Upper lobe of left lung (tissue), 6 donors: Measurements from ENCODE around the gene ANKRD44. TPM values are rescaled to one million over a fixed set of nuclear protein-coding genes. Genes with fewer than 3 reads are reported as not detected.
"Not testable (repeated sequence)": the region's sequence is repeated elsewhere in the genome, so short reads cannot be mapped to it uniquely, and the experiment has no call there.

ENCODE experiments used
- ATAC-seq, 2 donors: fragments of 200-7000 bp; cut with Tn5 transposase; one replicate each; pipeline ENCODE4 v1.9.1; 2022; ENCODE audit warnings: mild to moderate bottlenecking in 2 of 2, moderate library complexity in 2 of 2; ENCODE audit not compliant: low FRiP score in 2 of 2
- DNase-seq, 2 donors: peaks; one replicate each; pipeline ENCODE4 v3.0.0-alpha.2; 2019 to 2020
- H3K27ac ChIP-seq, 4 donors: fragments of 200-600 bp; sonication (generic); one replicate each; pipeline ENCODE4 v1.5.1; 2016 to 2019
- H3K27me3 ChIP-seq, 4 donors: fragments of 200-600 bp; sonication (generic); one replicate each; pipeline ENCODE4 v1.5.1; 2017 to 2019
- H3K36me3 ChIP-seq, 4 donors: fragments of 200-600 bp; sonication (generic); one replicate each; pipeline ENCODE4 v1.5.1; 2016 to 2019
- H3K4me1 ChIP-seq, 4 donors: fragments of 200-600 bp; sonication (generic); one replicate each; pipeline ENCODE4 v1.5.1; 2018 to 2019
- H3K4me3 ChIP-seq, 4 donors: fragments of 200-600 bp; sonication (generic); one replicate each; pipeline ENCODE4 v1.5.1; 2017 to 2019; ENCODE audit warnings: mild to moderate bottlenecking in 2 of 4, moderate library complexity in 1 of 4
- H3K9me3 ChIP-seq, 4 donors: fragments of 200-600 bp; sonication (generic); one replicate each; pipeline ENCODE4 v1.5.1; 2018 to 2019
- CTCF ChIP-seq, 6 experiments: fragments of 450-650 bp in 4 of 6; fragments of 200-600 bp in 2 of 6; sonication (generic) in 2 of 6; IDR thresholded peaks; one replicate each; pipeline ENCODE4 v1.5.1; 2016 to 2019; ENCODE audit warnings: antibody characterized with exemption in 6 of 6
- EP300 ChIP-seq, 4 donors: sonication (generic); formaldehyde crosslinking; IDR thresholded peaks; one replicate each; pipeline ENCODE4 v1.5.1; 2017; ENCODE audit warnings: antibody characterized with exemption in 4 of 4, control low read depth in 2 of 4
- POLR2A ChIP-seq, 4 donors: fragments of 450-650 bp; IDR thresholded peaks; one replicate each; pipeline ENCODE4 v1.5.1; 2016 to 2017; ENCODE audit warnings: antibody characterized with exemption in 4 of 4, mild to moderate bottlenecking in 2 of 4
- POLR2AphosphoS5 ChIP-seq, 2 donors: sonication (generic); formaldehyde crosslinking; IDR thresholded peaks; one replicate each; pipeline ENCODE4 v1.5.1; 2017; ENCODE audit warnings: antibody characterized with exemption in 2 of 2
- WGBS, 2 donors: methylation state at CpG; one replicate each; pipeline ENCODE4 v1.1.5; 2017 to 2018; 5-methylcytosine and 5-hydroxymethylcytosine counted together
- total RNA-seq, 6 donors: library from RNA; depleted of rRNA in 4 of 6; stranded (reverse); fragments of >200 nt in 4 of 6; gene quantifications; one replicate each; pipeline versions ENCODE4 v1.1.0 to v1.2.1, GENCODE V29; 2016 to 2021
- donor health status: DM: no; HTN: no; CAD: no; lungs with moderate emphysema.
- donor health status: DM: no; HTN: yes; CAD: no; lungs with severe emphysema.

The ANKRD44 gene
- total RNA-seq, 6 donors from 2014 or later: 41.0 to 91.1 (median 61.7) TPM

DNA sequence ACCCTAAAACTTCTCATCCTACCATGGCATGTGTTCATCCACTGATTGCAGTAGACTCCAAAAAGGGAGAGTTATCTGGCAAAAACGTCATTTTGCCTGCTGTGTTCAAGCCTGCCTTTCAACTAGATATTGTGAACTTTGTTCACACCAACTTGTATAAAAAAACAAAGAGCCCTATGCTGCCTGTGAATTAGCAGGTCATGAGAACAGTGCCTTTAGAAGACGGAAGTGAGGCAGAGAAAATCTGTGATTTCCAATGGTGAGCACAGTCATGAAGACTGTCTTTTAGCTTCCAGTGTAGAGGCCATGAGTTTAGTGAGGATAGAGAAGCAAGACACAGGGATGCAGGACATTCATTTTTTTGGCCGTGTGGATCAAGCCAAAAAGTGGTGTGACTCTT lies 280.5 kb downstream of the ANKRD44 start:
- Histone ChIP-seq H3K9me3 (no peaks in the 10 kb centered on the region), H3K4me1 (peaks cover 5 to 21% (median 9%) of the 10 kb centered on the region in 4 donors), H3K4me3 (no peak overlapping the region), H3K36me3 (peaks cover 0 to 8% (median 2%) of the 10 kb centered on the region in 4 donors), H3K27ac (no peak overlapping the region), H3K27me3 (no peaks in the 10 kb centered on the region)
- WGBS, 2 donors: 92 to 100% methylated on average over 3 of the region's 3 CpGs
- ATAC-seq: no peak
- TF ChIP-seq POLR2A (IDR thresholded peaks at IDR 0.05) (no peak), CTCF (IDR thresholded peaks at IDR 0.05) (no peak), EP300 (IDR thresholded peaks at IDR 0.05) (no peak), POLR2AphosphoS5 (IDR thresholded peaks at IDR 0.05) (no peak)
- DNase-seq: no peak

DNA sequence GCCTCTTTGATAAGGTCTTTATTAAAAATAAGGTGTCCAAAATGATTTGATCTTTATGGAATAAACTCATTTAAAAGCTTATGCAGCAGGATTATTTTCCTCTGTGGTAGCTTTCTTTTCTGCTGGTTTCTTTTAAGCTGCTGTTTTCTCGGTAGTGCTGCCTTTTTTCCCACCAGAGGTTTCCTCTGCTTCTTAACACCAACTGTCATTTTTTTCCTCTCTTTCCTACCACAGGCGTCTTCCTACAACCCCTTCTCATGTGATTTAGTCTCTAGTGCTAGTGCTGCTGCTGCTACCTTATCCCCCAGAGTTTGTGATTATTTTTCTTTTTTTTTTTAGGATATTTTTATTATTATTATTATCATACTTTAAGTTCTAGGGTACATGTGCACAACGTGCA lies 281.9 kb downstream of the ANKRD44 start:
- ATAC-seq (no peak), DNase-seq (no peak)
- Histone ChIP-seq H3K27me3 (no peaks in the 10 kb centered on the region), H3K36me3 (peaks cover 0 to 18% (median 12%) of the 10 kb centered on the region in 4 donors), H3K27ac (no peak overlapping the region), H3K9me3 (no peaks in the 10 kb centered on the region), H3K4me3 (no peak overlapping the region), H3K4me1 (peaks cover 5 to 16% (median 9%) of the 10 kb centered on the region in 4 donors)
- TF ChIP-seq EP300 (IDR thresholded peaks at IDR 0.05) (no peak), POLR2AphosphoS5 (IDR thresholded peaks at IDR 0.05) (no peak), CTCF (IDR thresholded peaks at IDR 0.05) (no peak), POLR2A (IDR thresholded peaks at IDR 0.05) (no peak)
- 86 to 93% methylated on average over 3 of the region's 3 CpGs for WGBS, 2 donors

DNA sequence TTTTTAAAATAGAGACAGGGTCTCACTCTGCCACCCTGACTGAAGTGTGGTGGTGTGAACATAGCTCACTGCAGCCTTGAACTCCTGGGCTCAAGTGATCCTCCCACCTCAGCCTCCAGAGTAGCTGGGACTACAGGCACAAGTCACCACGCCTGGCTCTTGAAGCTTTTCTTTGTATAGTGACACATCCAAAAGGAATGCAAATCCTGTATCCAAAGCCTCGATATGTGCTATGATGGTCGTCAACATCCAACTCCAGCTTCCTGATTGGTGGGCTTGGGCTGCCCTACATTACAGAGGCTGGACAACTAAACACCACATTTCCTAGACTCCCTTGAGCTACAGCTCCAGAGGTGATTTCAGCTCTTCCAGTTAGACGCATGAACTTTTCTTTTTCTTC lies 282.4 kb downstream of the ANKRD44 start:
- Histone ChIP-seq H3K9me3 (no peaks in the 10 kb centered on the region), H3K27ac (no peak overlapping the region), H3K27me3 (no peaks in the 10 kb centered on the region), H3K4me3 (no peak overlapping the region), H3K4me1 (peaks cover 5 to 14% (median 9%) of the 10 kb centered on the region in 4 donors), H3K36me3 (peaks cover 0 to 18% (median 15%) of the 10 kb centered on the region in 4 donors)
- ATAC-seq (no peak), DNase-seq (no peak)
- no peak for TF ChIP-seq CTCF (IDR thresholded peaks at IDR 0.05)
- no peak for TF ChIP-seq POLR2A (IDR thresholded peaks at IDR 0.05)
- no peak for TF ChIP-seq EP300 (IDR thresholded peaks at IDR 0.05)
- no peak for TF ChIP-seq POLR2AphosphoS5 (IDR thresholded peaks at IDR 0.05)
- 68 to 70% methylated on average over 4 of the region's 4 CpGs for WGBS, 2 donors

DNA sequence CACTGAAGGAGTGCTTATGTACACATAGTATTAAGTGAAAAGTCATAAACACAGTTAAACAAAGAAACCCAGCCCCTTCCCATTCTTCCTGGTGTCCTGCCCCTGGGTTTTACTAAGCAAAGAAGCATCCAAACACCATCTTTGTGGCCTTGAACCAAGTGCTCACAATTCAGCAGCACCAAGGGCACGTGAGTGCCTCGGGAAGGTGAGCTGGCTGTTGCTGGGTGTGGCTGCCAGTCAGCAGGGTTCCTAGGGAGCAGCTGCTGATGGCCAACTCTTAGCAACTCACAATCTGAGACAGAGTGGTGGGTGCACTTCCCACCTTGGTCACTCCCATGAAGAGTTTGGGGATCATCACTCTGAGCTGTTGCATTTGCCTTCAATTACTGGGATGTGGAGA lies 286.4 kb downstream of the ANKRD44 start:
- no peak for TF ChIP-seq EP300 (IDR thresholded peaks at IDR 0.05)
- TF ChIP-seq POLR2AphosphoS5 (IDR thresholded peaks at IDR 0.05): no peak
- TF ChIP-seq CTCF (IDR thresholded peaks at IDR 0.05): no peak
- TF ChIP-seq POLR2A (IDR thresholded peaks at IDR 0.05): no peak
- Histone ChIP-seq H3K4me3 (no peak overlapping the region), H3K9me3 (no peaks in the 10 kb centered on the region), H3K36me3 (peaks cover 0 to 17% (median 11%) of the 10 kb centered on the region in 4 donors), H3K4me1 (no peaks in the 10 kb centered on the region), H3K27me3 (no peaks in the 10 kb centered on the region), H3K27ac (no peak overlapping the region)
- 64% methylated on average over 2 of the region's 2 CpGs; no CpG with 5 or more reads in 1 of the 2 donors for WGBS, 2 donors
- no peak for DNase-seq
- no peak for ATAC-seq

- ATAC-seq, H3K27ac ChIP-seq, H3K9me3 ChIP-seq, H3K4me3 ChIP-seq, H3K27me3 ChIP-seq, DNase-seq, H3K4me1 ChIP-seq: not testable (repeated sequence)
- H3K36me3 ChIP-seq: peaks cover 0 to 17% (median 10%) of the 10 kb centered on the region in 4 donors
- WGBS, 2 donors: 62 to 88% methylated on average over 2 of the region's 2 CpGs
Observed at GRCh38 chr2:197020921-197021320, 289.7 kb downstream of the ANKRD44 start.
